ENCODE measurements around the gene LPGAT1.

The LPGAT1 gene

DNA sequence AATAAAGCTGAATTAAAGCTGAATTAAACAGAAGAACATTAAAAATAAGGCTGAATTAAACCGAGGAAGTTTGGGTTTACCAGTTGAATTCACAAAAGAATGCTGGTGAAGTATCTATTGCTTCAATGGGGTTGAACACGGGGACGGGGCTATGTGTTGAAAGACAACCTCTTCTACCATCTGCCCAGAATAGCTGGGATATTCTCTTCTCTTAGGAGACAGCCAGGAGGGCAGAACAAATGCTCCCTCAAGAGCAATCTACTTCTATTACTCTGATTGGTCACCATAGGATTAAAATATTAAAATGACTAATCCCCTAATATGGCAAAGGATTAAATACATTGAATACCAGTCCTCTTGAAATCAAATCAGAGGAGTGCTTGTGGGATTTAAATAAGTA, 68.4 kb downstream of the LPGAT1 start:
- no peak for DNase-seq (ENCODE audit: low read depth)

DNA sequence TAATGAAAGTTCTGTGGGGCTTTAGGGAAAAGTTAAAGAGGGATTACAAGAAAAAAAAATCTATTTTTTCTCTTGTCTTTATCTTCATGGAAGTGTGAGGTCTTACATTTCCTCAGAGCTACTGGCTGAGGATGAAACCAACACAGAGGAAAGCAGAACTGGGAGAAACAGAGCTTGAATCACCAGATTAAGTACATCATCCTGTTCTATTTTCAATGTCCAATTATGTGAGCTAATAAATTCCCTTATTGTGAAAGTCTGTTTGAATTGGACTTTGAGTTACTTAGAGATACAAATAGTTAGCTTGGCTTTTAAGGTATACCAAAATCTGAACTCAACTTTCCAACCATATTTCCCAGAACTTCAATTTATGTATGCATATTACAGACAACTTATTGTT, 69.2 kb downstream of the LPGAT1 start:
- no peak for DNase-seq (ENCODE audit: low read depth)

DNA sequence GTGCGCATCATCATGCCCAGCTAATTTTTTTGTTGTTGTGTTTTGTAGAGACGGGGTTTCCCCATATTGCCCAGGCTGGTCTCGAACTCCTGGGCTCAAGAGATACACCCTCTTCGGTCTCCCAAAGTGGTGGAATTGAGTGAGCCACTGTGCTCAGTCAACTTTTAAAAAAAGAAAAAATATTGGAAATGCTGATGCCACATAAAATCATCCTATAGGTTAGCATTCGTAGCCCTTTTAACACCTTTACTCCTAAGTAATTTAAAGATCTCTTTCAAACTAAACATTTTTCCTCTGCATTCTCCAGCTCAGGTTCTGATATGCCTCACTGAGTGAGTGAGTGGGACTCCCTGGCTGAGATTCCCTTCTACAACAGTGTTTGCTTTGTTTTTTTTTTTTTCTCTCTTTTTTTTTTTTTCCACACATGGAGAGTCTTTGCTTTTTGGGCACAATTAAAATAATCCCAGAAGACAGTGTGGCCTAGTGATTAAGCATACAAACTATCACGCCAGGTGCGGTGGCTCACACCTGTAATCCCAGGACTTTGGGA, 74.0 kb downstream of the LPGAT1 start:
- DNase-seq (ENCODE audit: low read depth): no peak

GRCh38 chr1:211753649-211754251, 76.8 kb downstream of the LPGAT1 start:
- no peak for DNase-seq (ENCODE audit: low read depth)

GRCh38 chr1:211752951-211753486, 77.5 kb downstream of the LPGAT1 start:
- DNase-seq (ENCODE audit: low read depth): no peak

- DNase-seq (ENCODE audit: low read depth): no peak
These were observed 78.2 kb downstream of the LPGAT1 start for GRCh38 chr1:211752317-211752716.

DNA sequence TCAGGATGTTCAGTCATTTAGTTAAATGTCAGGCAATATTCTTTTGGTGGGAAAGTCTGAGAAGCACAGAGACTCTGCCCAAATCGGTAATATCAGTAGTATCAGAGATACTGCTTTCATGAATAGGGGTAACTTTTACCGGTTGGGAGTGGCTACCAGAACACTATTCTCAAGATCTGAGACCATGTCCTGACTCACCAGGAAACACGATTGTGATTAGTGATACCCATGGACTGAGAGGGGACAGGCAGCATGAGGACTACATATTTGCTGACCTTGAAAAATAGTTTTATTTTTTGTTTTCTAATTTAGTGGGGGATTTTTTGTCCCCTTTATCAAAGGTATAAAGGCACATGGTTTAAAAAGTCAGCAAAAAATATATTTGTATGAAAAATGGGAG, 79.1 kb downstream of the LPGAT1 start:
- no peak for DNase-seq (ENCODE audit: low read depth)

DNA sequence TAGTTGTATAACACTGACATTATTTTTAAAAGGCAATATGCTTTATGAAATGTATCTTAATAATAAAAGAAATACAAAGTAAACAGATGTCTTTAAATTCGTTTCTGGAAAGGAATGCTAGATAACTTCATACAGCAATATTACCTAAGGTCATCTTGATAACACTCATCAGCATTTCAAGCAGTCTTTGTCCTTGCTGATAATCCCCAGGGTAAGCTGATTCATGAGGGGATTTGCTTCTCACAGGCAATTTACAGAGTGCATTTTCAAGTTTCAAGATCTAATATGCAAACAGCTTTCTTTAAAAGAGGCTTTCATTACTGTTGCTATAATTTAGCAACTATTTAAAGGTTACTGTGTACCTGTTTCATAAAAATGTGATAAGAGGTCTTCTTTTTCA, 80.0 kb downstream of the LPGAT1 start:
- DNase-seq (ENCODE audit: low read depth): no peak

DNA sequence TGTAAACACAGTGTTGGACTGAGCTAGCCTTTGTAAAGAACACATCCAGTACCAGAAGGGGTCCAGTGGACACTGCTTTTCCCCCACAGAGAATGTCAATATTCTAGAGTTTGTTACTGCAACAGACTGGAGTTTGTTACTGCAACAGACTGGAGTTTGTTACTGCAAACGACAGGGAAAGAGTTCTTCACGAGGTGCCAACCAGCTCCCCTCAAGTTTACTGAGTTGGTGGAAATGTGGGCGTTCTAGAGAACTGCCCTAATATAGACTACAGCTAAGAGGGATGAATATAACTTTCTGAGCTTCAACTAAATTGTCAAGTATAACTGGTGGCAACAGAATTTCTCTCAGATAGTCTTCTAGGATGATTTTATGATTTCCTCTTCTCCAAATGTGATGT, 81.3 kb downstream of the LPGAT1 start:
- no peak for DNase-seq (ENCODE audit: low read depth)

GRCh38 chr1:211748810-211749209, 81.8 kb downstream of the LPGAT1 start:
- DNase-seq (ENCODE audit: low read depth): no peak

DNA sequence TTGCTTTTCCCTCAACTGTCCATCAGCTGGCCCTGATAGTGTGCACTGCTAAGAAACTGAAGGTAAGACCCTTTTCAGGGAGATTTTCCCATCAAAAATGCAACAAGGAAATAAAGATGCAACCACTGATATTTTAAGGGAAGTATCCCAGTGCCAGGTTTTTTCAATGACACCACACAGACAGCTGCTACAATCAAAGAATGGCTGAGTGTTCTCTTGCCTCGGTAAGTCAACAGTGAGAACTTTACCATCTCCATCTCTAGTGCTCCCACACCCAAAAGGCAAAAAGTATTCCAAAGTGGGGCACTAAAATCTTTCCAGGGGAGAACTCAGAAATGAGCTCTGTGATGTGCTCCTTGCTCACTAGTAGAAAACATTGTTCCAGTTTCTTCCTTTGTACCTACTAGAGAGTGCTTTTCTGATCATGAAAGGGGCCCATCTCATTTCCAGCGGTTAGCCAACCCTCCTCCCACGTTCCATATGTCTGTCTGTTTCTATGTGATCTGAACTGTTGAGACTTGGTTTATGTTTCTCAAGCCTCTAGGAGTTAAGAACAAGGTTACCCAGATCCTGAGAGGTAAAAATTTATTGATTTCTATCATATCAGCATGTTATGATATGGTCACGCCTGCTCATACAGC, 87.6 kb downstream of the LPGAT1 start:
- DNase-seq (ENCODE audit: low read depth): no peak

GRCh38 chr1:211742272-211742671, 88.3 kb downstream of the LPGAT1 start:
- no peak for DNase-seq (ENCODE audit: low read depth)

GRCh38 chr1:211741788-211742187, 88.8 kb downstream of the LPGAT1 start:
- no peak for DNase-seq (ENCODE audit: low read depth)

DNA sequence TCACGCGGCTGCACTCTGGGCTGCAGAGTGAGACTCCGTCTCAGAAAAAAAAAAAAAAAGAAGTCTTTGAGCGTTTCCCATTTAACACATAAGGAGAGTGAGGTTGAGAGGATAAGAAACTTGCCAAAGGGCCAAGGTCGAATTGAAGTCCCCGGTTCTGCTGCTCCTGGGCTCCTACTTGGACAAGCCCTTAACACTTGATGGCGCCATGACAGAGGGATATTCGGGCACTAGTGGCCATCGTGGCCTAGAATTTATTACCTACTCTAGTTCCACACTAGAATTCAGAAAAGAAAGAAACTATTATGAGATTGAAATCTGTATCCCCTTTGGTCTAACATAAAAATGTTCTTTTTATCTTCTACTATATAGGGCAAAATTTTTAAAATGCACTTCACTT, 89.4 kb downstream of the LPGAT1 start:
- DNase-seq (ENCODE audit: low read depth): no peak

GRCh38 chr1:211739671-211740411, 90.7 kb downstream of the LPGAT1 start:
- DNase-seq (ENCODE audit: low read depth): no peak

- DNase-seq (ENCODE audit: low read depth): no peak
These were observed 91.8 kb downstream of the LPGAT1 start for GRCh38 chr1:211738691-211739301.

DNA sequence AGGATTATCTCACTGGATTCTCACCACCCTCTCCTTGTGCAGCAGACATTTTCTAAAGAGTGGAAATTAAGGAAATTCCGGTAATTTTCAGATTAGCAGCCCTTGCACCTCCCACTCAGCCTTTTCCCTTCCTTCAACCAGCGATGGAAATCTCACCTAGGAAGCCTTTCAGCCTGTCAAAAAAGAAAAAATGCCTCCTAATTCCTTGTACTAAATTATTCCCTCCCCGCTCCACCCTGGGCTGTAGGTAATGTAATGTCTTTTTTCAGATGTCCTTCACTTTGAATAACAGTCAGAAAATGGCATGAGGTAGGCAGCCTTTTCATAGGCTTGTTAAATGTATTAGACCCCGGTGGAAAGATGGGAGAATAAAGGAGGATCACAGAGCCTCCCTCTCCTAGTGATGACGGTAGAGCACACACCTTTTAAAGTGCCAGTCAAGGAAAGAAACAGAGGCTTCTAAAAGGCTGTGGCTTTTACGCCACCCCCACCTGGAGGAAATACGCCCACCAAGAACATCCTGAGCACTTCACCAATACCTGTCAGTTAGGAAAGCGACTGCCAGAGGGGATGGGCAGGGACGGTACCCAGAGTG, 92.4 kb downstream of the LPGAT1 start:
- no peak for DNase-seq (ENCODE audit: low read depth)

DNA sequence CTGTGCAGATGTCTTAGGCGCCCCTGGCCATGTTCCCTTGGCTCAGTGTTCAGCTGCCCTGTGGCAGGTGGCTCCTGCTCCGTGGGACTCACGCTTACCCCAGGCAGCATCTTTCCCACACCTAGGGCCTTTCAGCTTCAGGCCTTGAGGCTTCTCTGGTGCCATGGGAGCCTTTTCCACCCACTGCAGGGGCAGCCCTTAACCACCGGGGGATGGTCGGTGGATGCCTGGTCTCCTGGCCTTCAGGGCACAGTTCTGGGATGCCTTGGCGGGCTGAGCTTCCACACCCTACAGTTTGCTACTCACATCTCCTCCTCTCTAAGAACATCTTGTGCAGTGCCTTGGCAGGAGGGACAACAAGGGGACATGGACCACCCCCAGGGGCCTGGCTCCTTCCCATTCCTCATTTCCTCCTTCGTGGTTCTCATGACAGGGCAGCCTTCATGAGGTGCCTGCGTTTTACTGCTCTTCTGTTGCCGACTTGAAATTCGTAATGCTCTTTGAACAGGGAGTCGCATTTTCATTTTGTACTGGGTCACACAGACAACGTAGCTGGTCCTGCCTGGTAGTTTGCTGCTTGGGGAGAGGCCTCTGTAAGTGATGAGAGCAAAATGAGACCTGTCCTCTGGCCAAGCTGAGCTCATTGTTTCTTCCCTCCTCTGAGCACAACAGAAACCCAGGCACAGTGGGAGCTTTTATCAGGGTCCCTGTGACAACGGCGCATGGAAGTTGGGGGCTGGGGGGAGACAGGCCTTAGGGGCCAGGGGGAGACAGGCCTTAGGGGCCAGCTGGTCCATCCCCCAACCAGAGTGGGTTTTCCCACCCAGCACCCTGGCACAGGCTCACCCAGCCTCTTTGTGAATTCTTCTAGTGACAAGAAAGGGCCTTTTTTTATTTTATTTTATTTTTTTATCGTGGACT, 93.2 kb downstream of the LPGAT1 start:
- no peak for DNase-seq (ENCODE audit: low read depth)

GRCh38 chr1:211736351-211736915, 94.1 kb downstream of the LPGAT1 start:
- no peak for DNase-seq (ENCODE audit: low read depth)
